Placental epithelial cell (primary cell): ENCODE results near the gene CRIP2. TPM values are rescaled to one million over a fixed set of nuclear protein-coding genes. Genes with fewer than 3 reads are reported as not detected.

ENCODE experiments used
- total RNA-seq: library from RNA; depleted of rRNA; stranded (reverse); fragments of >200 nt; gene quantifications from 2 replicates; pipeline ENCODE4 v1.2.3, GENCODE V29; 2012

The CRIP2 gene
- total RNA-seq, result 3.7 and 14.5 TPM in 2 replicates

GRCh38 chr14:105474483-105475268 lies at the start of gene CRIP2:
CRIP2 (plus strand) TSS chr14:105474821; CDS start chr14:105474863, 42 bp downstream.

DNA sequence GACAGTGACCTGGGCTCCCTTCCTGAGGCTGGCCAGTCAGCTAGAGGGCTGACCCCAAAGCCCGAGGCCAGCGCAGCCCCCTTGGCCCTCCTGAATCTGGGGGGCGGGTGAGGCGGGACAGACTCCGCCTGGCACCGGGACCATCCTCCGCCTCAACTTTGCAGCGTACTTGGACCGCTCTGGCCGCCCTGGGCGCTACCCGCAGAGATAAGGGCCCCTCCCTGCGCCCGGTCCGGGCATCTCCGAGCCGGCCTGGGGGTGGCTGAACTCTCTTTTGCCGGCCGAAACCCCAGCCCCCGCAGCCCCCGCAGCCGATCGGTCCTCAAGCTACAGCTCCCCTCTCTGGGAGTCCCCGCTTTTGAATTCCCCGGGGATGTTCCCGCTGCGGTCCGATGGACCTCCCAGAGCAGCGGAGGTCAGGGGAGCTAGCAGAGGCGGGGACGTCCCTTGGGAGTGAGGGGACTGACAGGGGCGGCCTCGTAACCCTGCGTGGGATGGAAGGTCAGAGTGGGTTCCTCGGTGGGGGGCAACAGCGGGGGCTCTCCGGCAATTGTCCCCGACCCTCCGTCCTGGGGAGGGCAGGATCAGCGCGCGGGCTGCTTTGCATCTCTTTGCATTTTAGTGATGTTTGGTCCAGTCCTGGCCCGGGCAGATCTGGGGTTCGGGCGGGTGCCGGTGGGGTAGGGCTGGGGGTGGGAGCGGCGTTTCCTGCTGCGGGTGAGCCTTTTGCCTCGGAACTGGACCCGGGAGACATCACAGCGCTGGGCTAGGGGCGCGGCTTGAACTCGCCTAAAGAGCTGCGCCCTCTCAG lies 11.7 kb downstream of the CRIP2 start, which contains the start of gene CRIP1:
CRIP1 (plus strand) TSS at position 724 of the 811 bp plus-strand sequence. CDS start 374 bp downstream, outside the sequence.

GRCh38 chr14:105490572-105491365 lies 16.1 kb downstream of the CRIP2 start, which contains the start of gene TEDC1:
TEDC1 (plus strand) TSS chr14:105491246; CDS start chr14:105491376, 130 bp downstream.

GRCh38 chr14:105525861-105526775 lies 51.5 kb downstream of the CRIP2 start, which contains the start of gene TMEM121:
TMEM121 (plus strand) TSS chr14:105526583; CDS start chr14:105528835, 2,252 bp downstream.

Other genes starting within 250 kb of the CRIP2 start
- 40.8 and 60.9 TPM in 2 replicates for gene BTBD6, start 226.3 kb upstream of the CRIP2 start, total RNA-seq
- gene BRF1, start 173.8 kb upstream of the CRIP2 start, total RNA-seq, result 50.3 and 51.5 TPM in 2 replicates
- gene PACS2, start 160.1 kb upstream of the CRIP2 start, total RNA-seq, result 50.4 and 56.5 TPM in 2 replicates
- 0.39 and 0.54 TPM in 2 replicates for gene TEX22, start 76.3 kb upstream of the CRIP2 start, total RNA-seq
- 49.2 and 74.6 TPM in 2 replicates for gene MTA1, start 55.0 kb upstream of the CRIP2 start, total RNA-seq
- 5.5 and 9.8 TPM in 2 replicates for gene CRIP1, start 12.1 kb downstream of the CRIP2 start, total RNA-seq
- 5.9 and 7.0 TPM in 2 replicates for gene TEDC1, start 16.4 kb downstream of the CRIP2 start, total RNA-seq
- gene TMEM121, start 51.8 kb downstream of the CRIP2 start, total RNA-seq, result 3.3 and 3.9 TPM in 2 replicates